ENCODE results near the gene OTUD6A. TPM values are rescaled to one million over a fixed set of nuclear protein-coding genes. Genes with fewer than 3 reads are reported as not detected.
A peak's percentile ranks its signal among the peaks of the same experiment; 100 is the strongest.

Gene OTUD6A
- total and polyA plus RNA-seq, 9 of the 15 experiments (the other 6 are each of a cell fraction or from before 2014, with no cell fraction given): not detected

DNA sequence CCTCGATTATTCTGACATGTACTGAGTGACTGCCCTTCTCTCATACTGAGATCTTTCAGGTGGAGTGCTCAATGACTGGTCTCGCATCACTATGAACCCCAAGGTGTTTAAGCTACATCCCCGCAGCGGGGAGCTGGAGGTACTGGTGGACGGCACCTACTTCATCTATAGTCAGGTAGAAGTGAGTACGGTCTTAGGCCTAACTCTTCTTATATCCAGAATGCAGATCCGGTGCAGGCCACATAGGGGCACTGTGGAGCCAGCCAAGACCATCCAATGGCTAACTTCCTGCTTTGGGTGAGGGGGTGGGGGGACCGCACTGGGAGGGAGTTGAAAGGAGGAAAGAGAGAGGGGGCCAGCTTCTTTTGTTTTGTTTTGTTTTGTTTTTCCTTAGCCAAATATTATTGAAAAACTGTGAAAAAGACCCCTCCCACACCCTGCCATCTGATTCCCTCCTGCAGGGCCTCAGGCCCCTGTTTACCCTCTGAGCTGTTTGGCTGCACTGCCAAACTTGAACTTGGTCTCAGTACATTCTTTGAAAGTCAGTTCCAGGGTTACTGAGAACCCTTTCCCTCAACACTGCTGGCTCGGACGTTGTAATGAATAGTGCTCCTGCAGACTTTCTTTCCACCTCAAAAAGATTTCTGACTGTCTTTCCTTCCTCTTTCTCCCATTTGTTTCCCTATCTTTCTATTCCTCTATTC is 28.8 kb upstream of the OTUD6A start (continued):
- TF ChIP-seq, protein P1, sequence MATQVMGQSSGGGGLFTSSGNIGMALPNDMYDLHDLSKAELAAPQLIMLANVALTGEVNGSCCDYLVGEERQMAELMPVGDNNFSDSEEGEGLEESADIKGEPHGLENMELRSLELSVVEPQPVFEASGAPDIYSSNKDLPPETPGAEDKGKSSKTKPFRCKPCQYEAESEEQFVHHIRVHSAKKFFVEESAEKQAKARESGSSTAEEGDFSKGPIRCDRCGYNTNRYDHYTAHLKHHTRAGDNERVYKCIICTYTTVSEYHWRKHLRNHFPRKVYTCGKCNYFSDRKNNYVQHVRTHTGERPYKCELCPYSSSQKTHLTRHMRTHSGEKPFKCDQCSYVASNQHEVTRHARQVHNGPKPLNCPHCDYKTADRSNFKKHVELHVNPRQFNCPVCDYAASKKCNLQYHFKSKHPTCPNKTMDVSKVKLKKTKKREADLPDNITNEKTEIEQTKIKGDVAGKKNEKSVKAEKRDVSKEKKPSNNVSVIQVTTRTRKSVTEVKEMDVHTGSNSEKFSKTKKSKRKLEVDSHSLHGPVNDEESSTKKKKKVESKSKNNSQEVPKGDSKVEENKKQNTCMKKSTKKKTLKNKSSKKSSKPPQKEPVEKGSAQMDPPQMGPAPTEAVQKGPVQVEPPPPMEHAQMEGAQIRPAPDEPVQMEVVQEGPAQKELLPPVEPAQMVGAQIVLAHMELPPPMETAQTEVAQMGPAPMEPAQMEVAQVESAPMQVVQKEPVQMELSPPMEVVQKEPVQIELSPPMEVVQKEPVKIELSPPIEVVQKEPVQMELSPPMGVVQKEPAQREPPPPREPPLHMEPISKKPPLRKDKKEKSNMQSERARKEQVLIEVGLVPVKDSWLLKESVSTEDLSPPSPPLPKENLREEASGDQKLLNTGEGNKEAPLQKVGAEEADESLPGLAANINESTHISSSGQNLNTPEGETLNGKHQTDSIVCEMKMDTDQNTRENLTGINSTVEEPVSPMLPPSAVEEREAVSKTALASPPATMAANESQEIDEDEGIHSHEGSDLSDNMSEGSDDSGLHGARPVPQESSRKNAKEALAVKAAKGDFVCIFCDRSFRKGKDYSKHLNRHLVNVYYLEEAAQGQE (IDR thresholded peaks at IDR 0.05; ENCODE audit: borderline replicate concordance): peak; percentile 23; the same call in 1 of the 2 replicates
- TF ChIP-seq, protein P1 (CRISPR knock-in tag; IDR thresholded peaks at IDR 0.05; ENCODE audit: low read depth): no peak
- TF ChIP-seq, protein P2, sequence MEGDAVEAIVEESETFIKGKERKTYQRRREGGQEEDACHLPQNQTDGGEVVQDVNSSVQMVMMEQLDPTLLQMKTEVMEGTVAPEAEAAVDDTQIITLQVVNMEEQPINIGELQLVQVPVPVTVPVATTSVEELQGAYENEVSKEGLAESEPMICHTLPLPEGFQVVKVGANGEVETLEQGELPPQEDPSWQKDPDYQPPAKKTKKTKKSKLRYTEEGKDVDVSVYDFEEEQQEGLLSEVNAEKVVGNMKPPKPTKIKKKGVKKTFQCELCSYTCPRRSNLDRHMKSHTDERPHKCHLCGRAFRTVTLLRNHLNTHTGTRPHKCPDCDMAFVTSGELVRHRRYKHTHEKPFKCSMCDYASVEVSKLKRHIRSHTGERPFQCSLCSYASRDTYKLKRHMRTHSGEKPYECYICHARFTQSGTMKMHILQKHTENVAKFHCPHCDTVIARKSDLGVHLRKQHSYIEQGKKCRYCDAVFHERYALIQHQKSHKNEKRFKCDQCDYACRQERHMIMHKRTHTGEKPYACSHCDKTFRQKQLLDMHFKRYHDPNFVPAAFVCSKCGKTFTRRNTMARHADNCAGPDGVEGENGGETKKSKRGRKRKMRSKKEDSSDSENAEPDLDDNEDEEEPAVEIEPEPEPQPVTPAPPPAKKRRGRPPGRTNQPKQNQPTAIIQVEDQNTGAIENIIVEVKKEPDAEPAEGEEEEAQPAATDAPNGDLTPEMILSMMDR (IDR thresholded peaks at IDR 0.05 in 2 of 3, conservative IDR thresholded peaks at IDR 0.05 in 1 of 3; ENCODE audit: insufficient read depth in 2 of 3, low read depth in 1 of 3, low read length in 3 of 3): peak; percentile 62 to 68 (median 65)
- TF ChIP-seq RAD21 (CRISPR knock-in tag; conservative IDR thresholded peaks at IDR 0.05 in 1 of 2, IDR thresholded peaks at IDR 0.05 in 1 of 2) (peak; percentile 20 to 60; a peak in 3 of 4 replicates), PHB (CRISPR knock-in tag; IDR thresholded peaks at IDR 0.05) (no peak), TCFL5 (CRISPR knock-in tag; conservative IDR thresholded peaks at IDR 0.05) (no peak), SREBF2 (CRISPR knock-in tag; IDR thresholded peaks at IDR 0.05) (no peak), ZNF589 (CRISPR knock-in tag; IDR thresholded peaks at IDR 0.05; ENCODE audit: low read depth) (no peak), ZNF695 (CRISPR knock-in tag; IDR thresholded peaks at IDR 0.05) (no peak), E2F5 (CRISPR knock-in tag; IDR thresholded peaks at IDR 0.05) (no peak), SMC3 (conservative IDR thresholded peaks at IDR 0.05; ENCODE audit: insufficient read depth, low read depth, low read length) (peak; percentile 46)
